HEK293T (cell line): ENCODE results near the gene HADHB.

Source experiments
- CTCF ChIA-PET: fragments of 350-600 bp; formaldehyde crosslinking; extraction: SDS; loops from one replicate; lab custom pipeline; 2021; ENCODE audit warnings: antibody characterized with exemption, inconsistent platforms; lab: Yijun Ruan, JAX
- POLR2A ChIA-PET: fragments of 350-600 bp; formaldehyde crosslinking; extraction: SDS; loops from one replicate; lab custom pipeline; 2020; ENCODE audit warnings: antibody characterized with exemption, inconsistent platforms; lab: Yijun Ruan, JAX
- DNase-seq: peaks from one replicate; pipeline ENCODE4 v3.0.0; 2012; ENCODE audit warnings: mixed read lengths; ENCODE audit errors: extremely low spot score
- ARNT ChIP-seq: fragments of 450-650 bp; IDR thresholded peaks from 2 replicates; pipeline ENCODE4 v1.6.1; 2017; ENCODE audit warnings: mild to moderate bottlenecking
- BHLHE40 ChIP-seq: fragments of 450-650 bp; IDR thresholded peaks from 2 replicates; pipeline ENCODE4 v1.6.1; 2016; ENCODE audit warnings: mild to moderate bottlenecking, moderate library complexity, borderline replicate concordance
- CTBP1 ChIP-seq: fragments of 450-650 bp; IDR thresholded peaks from 2 replicates; pipeline ENCODE4 v1.6.1; 2016; ENCODE audit warnings: borderline replicate concordance
- ELF4 ChIP-seq: fragments of 450-650 bp; IDR thresholded peaks from 2 replicates; pipeline ENCODE4 v1.6.1; 2017; ENCODE audit warnings: antibody characterized with exemption
- FOXA1 ChIP-seq: fragments of 450-650 bp; IDR thresholded peaks from 2 replicates; pipeline ENCODE4 v1.6.1; 2016; ENCODE audit warnings: mild to moderate bottlenecking
- FOXK2 ChIP-seq: fragments of 450-650 bp; IDR thresholded peaks from 2 replicates; pipeline ENCODE4 v1.6.1; 2016; ENCODE audit warnings: mild to moderate bottlenecking
- FOXM1 ChIP-seq: fragments of 450-650 bp; IDR thresholded peaks from 2 replicates; pipeline ENCODE4 v1.6.1; 2017; ENCODE audit warnings: mild to moderate bottlenecking, borderline replicate concordance
- HDGF ChIP-seq: fragments of 450-650 bp; IDR thresholded peaks from 2 replicates; pipeline ENCODE4 v1.6.1; 2017; ENCODE audit warnings: antibody characterized with exemption, borderline replicate concordance
- L3MBTL2 ChIP-seq: fragments of 450-650 bp; conservative IDR thresholded peaks from 2 replicates; pipeline ENCODE4 v1.6.1; 2016; ENCODE audit warnings: mild to moderate bottlenecking
- LEF1 ChIP-seq: fragments of 450-650 bp; IDR thresholded peaks from 2 replicates; pipeline ENCODE4 v1.6.1; 2017; ENCODE audit warnings: mild to moderate bottlenecking, borderline replicate concordance
- NFRKB ChIP-seq: fragments of 450-650 bp; IDR thresholded peaks from 2 replicates; pipeline ENCODE4 v1.6.1; 2016; ENCODE audit warnings: mild to moderate bottlenecking, moderate library complexity
- SP1 ChIP-seq: fragments of 450-650 bp; IDR thresholded peaks from 2 replicates; pipeline ENCODE4 v1.6.1; 2017
- SUZ12 ChIP-seq: fragments of 450-650 bp; IDR thresholded peaks from 2 replicates; pipeline ENCODE4 v1.6.1; 2016; ENCODE audit warnings: mild to moderate bottlenecking
- TARDBP ChIP-seq: fragments of 450-650 bp; IDR thresholded peaks from 2 replicates; pipeline ENCODE4 v1.6.1; 2016
- ZNF384 ChIP-seq: fragments of 450-650 bp; IDR thresholded peaks from 2 replicates; pipeline ENCODE4 v1.6.1; 2016
- TF ChIP-seq, protein P1 (sequence below): fragments of 450-650 bp; IDR thresholded peaks from 2 replicates; pipeline ENCODE4 v1.6.1; 2016

Gene HADHB

DNA sequence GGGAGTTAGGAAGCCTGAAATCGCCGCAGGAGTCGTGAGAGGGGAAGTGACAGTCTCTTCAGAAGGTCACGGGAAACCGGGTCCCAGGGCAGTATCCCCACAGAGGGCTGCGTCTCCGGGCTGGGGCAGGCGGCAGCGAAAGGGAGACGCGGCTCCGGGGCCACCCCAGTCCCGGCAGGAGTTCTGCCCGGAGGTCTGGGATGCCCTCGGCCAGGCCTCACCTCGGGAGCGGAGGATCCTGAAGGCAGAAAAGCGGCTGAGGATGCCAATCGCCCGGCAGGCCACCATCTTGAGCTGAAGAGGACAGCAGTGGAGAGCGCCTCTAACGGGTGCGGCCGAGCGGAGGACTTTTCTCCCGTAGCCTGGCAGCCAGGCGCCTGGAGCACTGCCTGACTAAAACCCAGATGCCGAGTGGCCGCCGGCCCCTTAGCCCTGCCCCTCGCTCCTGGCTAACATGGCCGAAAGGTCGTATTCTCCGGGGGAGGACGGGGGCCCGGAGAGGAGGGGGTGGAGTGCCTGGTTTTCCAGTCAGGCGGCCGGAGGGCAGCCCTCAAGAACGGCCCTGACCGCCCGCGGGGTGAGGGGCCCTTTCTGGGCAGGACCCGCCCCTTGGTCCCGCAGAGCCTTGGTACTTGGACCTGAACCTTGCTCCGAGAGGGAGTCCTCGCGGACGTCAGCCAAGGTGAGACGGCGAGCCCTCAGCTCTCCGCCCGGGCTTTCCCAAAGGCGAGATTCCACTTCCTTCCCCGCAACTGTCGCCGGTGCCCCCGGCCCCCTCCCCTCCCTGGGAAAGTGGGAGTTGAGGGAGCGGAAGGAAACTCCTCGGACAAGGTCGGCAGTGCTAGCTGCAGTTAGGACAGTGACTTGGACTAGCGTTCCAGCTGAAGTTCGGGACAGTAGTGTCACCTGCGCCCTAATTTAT is at the start of gene HADHB, which contains the start of gene HADHA:
Gene HADHB, plus strand, starts transcription at position 631 of the 922 bp plus-strand sequence. CDS start 9,316 bp downstream, outside the sequence.
Gene HADHA, minus strand, starts transcription at position 324 of the 922 bp plus-strand sequence. Its CDS starts 36 bp downstream, at position 288.
- ChIA-PET CTCF (interaction anchor here (0.9 kb wide), 1 partner anchor 826 kb away, joined by 3 read pairs; the partner anchor contains the start of gene OST4), POLR2A (interaction anchor here (0.6 to 2.5 kb wide), 15 partner anchors 10 to 101 kb away, joined by 3 to 7 read pairs (median 3); partner anchors contain the start of gene SELENOI)
- TF ChIP-seq, protein P1, sequence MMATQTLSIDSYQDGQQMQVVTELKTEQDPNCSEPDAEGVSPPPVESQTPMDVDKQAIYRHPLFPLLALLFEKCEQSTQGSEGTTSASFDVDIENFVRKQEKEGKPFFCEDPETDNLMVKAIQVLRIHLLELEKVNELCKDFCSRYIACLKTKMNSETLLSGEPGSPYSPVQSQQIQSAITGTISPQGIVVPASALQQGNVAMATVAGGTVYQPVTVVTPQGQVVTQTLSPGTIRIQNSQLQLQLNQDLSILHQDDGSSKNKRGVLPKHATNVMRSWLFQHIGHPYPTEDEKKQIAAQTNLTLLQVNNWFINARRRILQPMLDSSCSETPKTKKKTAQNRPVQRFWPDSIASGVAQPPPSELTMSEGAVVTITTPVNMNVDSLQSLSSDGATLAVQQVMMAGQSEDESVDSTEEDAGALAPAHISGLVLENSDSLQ: 0 out of 2 replicates have a peak, but pooled peaks have one; percentile 1
- no peak for TF ChIP-seq HDGF
- peak; percentile 29 for TF ChIP-seq ELF4

DNA sequence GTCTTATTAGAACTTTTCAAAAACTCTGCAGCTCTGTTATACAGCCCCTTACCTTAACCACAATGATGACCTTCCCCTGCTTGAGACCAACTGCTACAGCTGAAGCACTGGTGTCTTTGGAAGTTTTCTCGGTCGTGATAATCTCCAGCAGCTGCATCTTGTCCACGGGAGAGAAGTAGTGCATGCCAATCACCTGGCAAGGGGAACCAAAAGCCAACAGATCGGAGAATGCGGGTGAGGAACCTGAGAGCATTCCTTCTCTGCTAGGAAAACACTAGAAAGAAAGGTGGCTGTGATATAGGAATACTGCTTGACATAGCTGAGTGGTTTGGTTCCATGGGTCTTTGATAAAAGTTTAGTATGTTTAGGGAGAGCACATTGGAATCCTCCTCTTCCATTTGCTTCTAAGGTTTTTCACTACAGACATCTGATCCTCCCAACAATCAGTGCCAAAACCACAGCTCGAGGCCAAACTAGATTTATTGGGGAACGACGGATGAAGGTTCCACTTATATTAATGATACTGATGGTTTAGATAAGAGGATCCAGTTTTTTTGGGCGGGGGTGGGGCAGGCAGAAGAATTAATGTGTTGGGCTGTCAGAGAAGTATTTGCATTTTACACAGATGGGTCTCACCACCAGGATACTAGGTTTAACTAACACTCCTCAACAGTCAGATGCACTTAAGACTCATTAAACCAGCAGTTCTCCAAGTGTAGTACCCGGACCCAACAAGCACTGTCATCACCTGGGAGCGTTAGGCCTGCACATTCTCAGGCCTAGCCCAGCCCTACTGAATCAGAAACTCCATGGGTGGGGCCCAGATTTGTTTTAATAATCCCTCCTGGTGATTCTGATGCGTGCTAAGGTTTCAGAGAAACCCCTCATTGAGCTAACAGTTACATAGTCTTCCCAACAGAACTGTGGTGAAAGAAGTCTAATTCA is 49.4 kb upstream of the HADHB start:
- TF ChIP-seq LEF1 (no peak), FOXK2 (no peak), SUZ12 (no peak), TARDBP (no peak), SP1 (no peak), NFRKB (no peak), ELF4 (no peak), HDGF (no peak), ZNF384 (no peak), FOXM1 (no peak), CTBP1 (no peak), BHLHE40 (no peak), ARNT (no peak), FOXA1 (no peak), L3MBTL2 (no peak)
- TF ChIP-seq, protein P1: no peak
- CTCF ChIA-PET: no interaction called here
- no peak for DNase-seq
- POLR2A ChIA-PET: no interaction called here

More for the DNA sequence above, at the start of gene HADHB, which contains the start of gene HADHA:
- peak; percentile 82 for DNase-seq

DNA sequence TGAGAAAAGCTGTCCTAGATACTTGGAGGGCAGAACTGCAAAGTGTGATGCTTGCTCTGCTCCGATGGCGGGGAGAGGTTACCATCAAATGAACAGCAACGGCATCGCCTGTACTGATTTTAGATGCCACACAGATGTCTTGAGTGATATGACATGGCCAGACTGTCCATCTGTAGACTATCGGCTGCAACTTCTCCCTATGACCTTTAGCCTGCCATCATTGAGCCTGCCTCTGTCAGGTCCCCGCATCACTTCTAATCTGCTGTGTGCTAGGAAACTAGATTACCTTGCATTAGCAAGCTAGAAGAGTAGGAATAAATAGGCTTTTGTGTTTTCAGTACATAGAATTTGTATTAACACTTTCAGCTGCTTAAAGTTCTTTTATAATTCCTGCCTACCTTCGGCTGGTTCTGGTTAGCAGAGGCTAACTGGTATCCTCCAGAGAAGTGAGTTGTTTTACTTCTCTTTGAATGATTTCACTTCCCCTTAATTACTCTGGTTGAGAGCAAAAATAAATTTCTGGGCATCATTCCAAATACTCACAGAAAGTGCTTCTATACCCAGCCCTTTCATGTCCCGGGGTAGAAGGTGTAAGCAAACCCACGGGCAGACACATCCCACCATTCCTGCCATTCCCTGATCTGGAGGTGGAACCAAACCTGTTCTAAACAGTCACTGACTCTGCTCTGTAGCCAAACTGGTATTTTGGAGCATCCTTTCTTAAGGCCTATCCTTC is 47.9 kb upstream of the HADHB start:
- ChIA-PET CTCF (interaction anchor here (0.6 kb wide), 1 partner anchor 137 kb away, joined by 3 read pairs; no protein-coding TSS in a partner anchor), POLR2A (no interaction called here)
- TF ChIP-seq BHLHE40: no peak
- no peak for TF ChIP-seq L3MBTL2
- no peak for DNase-seq

DNA sequence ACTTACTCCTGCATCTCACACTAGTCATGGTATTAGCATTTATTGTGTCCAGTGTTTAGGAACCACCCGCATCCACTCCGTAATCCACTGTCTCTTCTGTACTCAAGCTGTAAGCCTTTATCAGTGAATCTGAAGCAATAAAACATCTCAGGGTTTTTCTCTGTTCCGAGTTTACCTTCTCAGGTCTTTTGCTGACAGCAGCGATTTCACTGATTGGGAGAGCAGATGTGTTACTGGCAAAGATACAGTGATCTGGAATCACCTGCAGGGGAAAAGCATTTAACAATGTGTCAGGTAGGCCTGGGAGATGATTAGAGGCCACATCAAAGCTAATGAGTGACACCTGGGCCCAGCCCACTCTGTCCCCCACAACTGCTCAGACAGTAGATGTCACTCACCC is 47.2 kb upstream of the HADHB start:
- POLR2A ChIA-PET: no interaction called here
- TF ChIP-seq SP1 (no peak), SUZ12 (no peak), FOXM1 (no peak), BHLHE40 (no peak), L3MBTL2 (no peak), LEF1 (no peak), NFRKB (no peak), CTBP1 (no peak), ZNF384 (no peak), ELF4 (no peak), FOXK2 (no peak), TARDBP (no peak), ARNT (no peak), HDGF (no peak), FOXA1 (no peak)
- TF ChIP-seq, protein P1: no peak; the same call in 1 of the 2 replicates
- no peak for DNase-seq
- CTCF ChIA-PET: interaction anchor here (0.6 kb wide), 1 partner anchor 136 kb away, joined by 3 read pairs; no protein-coding TSS in a partner anchor

DNA sequence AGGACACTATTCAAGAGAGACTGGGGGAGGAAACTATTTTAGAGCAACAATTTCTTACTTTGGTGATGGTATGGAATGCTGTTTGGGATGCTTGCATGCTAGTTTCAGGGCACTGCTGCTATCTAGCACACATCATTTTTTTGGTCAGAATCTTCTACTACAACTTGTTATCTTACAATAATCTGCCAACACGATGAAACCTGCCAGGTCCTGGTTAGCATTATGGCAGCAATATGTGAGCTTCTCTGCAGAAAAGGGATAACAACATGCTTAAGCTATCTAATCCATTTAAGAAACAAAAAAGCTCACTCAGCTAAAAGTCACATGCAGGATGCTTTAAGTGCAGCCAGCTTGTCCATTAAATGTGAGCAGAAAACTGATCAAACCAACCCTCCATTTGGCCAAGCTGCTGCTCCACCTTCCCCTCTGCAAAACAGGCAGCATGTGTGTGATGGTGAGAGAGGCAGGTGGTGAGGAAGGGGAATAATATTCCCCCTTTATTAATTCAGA is 41.7 kb upstream of the HADHB start:
- no peak for DNase-seq
- TF ChIP-seq HDGF (no peak), ARNT (no peak), SP1 (no peak), TARDBP (no peak), FOXK2 (no peak), CTBP1 (no peak), FOXA1 (no peak), FOXM1 (no peak), BHLHE40 (no peak), ELF4 (no peak), L3MBTL2 (no peak)
- TF ChIP-seq, protein P1: no peak
- POLR2A ChIA-PET: no interaction called here
- CTCF ChIA-PET: no interaction called here
